ENCODE results near the gene MYO10.
"Not testable (repeated sequence)": the region's sequence is repeated elsewhere in the genome, so short reads cannot be mapped to it uniquely, and the experiment has no call there.

Gene MYO10

GRCh38 chr5:16727755-16728325 lies 208.2 kb downstream of the MYO10 start:
- FAIRE-seq (no peak), DNase-seq (ENCODE audit: insufficient read length, low spot score) (no peak)

GRCh38 chr5:16726538-16726946 lies 209.5 kb downstream of the MYO10 start:
- FAIRE-seq, result no peak
- DNase-seq (ENCODE audit: insufficient read length, low spot score), result no peak

DNA sequence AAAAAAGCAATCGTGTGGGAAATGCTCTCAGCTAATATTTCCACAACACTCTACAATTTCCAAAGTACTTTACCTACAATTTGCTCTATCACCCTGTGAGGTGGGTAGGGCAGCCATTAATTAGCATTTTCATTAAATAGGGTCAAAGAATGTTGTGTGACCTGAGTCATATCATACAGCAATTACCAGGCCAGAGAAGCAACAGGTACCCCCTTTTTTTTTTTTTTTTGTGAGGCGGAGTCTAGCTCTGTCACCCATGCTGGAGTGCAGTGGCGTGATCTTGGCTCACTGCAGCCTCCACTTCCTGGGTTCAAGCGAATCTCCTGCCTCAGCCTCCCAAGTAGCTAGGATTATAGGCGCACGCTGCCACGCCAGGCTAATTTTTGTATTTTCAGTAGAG lies 210.5 kb downstream of the MYO10 start:
- DNase-seq (ENCODE audit: insufficient read length, low spot score), result no peak
- FAIRE-seq, result no peak

DNA sequence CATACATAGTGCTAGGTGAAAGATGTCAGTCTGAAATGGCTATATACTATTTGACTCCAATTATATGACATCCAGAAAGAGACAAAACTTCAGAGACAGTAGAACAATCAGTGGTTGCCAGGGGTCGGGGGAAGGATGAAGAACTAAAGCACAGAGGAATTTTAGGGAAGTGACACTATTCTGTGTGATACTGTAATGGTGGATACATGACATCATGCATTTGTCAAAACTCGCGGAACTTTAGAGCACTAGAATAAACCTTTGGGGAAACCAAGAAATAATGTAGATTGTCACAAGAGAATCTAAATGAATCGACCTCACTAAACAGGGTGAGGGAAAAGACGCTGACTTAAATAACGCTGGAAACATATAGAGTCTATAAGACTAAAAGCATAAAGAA lies 212.3 kb downstream of the MYO10 start:
- FAIRE-seq (no peak), DNase-seq (ENCODE audit: insufficient read length, low spot score) (no peak)

DNA sequence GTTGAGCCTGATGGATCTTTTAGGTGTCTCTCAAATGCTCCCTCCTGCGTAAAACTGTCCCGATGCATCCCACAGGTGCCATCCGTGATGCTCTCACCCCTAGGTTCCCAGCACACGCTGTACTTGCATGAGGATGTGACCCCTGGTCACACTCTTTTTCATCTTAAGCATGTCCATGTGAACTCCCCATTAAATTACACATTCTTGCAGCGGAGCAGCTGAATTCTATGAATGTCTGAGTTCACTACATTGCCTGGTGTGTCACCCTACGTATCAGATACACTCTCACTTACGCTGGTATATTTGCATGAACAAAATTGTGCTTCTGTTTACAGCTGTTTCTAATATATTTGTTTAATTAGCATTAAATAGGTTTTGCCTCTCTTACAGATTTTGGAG lies 214.0 kb downstream of the MYO10 start:
- FAIRE-seq (no peak), DNase-seq (ENCODE audit: insufficient read length, low spot score) (no peak)

DNA sequence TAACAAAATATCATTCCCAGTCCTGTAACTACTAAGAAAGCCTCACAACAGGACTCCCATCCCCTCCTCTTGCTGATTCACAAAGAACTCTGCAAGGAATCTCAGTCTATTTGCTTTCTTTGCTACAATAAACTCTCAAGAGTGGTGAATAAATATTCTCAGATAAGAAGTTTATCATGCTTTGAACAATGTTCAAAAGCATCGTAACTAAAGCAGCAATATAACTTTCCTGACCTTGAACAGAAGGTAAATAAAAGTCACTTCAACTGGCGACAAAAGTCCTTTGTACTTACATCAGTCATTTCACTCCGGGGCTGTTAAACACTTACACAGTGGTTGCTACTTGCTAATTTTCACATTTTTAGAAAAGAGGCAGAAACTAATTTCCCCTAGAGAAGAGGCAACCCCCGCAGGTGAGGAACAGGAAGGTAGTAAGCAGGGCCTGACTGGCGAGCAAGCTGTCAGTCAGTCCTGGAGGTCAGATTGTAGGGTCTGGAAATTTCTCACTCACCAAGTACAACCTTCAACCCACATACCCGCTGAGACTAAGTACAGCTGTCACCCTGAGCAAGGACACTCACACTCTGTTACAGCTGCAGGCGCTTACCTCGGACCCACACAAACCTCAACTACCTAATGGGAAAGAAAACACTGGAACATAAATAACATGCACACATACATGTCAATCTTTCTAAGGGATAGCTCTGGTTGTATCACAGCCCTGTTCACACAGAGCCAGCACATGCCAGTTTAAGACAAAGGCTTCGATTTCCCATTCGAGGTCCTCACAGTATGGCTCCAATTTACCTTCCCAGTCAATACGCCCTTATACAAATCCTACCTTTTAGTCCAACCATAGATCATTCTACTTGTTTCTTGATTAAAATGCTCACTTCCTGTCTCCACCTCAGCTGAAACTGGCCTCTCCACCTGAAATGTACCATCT lies 214.7 kb downstream of the MYO10 start:
- FAIRE-seq, result no peak
- DNase-seq (ENCODE audit: insufficient read length, low spot score), result no peak

GRCh38 chr5:16718036-16718435 lies 218.1 kb downstream of the MYO10 start:
- not testable (repeated sequence) for FAIRE-seq; DNase-seq (ENCODE audit: insufficient read length, low spot score)

DNA sequence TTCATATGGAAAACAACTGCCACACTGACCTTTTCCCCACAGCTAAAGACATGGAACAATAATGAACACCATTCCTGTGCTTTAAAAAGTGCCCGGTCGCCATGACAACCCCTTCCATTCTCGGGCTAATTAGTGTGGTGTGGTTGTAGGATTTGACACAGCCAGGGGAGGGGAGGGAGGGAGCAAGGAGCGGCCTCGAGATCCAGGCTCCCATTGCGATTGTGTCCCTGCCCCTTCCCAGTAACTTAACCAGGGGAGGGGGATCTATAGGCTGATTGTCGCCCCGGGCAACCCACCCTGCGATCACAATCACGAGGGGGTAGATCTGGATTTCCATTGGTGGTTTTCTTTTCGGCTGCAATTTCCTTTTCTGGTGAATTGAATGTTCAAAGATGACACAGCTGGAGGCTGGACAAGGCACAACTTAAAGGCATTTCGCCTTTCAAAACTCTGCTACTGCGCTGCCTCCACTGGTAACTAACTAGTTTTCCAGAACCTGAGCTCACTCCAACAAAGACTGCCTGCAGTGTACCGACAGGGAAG lies 222.6 kb downstream of the MYO10 start:
- DNase-seq (ENCODE audit: insufficient read length, low spot score), result no peak
- no peak for FAIRE-seq

DNA sequence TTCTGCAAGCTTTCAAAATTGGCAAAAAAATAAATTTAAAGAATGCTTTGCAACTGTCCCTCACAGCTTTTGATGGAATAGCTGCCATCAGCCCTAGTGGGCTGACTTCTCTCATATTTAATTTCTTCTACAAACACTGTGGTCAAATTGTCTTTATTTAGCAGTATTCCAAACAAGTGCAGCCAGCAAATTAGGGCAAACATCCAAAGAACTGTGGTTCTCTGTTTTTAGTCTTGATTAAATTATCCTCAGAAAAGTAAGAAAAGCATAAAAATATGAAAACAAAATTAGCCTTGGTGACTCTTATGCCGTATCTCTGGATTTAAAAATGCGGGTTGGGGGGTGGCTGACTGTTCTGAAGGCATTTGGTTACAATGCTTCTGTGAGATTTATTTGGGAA lies 223.5 kb downstream of the MYO10 start:
- DNase-seq (ENCODE audit: insufficient read length, low spot score) (no peak), FAIRE-seq (no peak)

- FAIRE-seq (no peak), DNase-seq (ENCODE audit: insufficient read length, low spot score) (no peak)
Measured at GRCh38 chr5:16712178-16712577, 223.9 kb downstream of the MYO10 start.

GRCh38 chr5:16709691-16710433 lies 226.2 kb downstream of the MYO10 start:
- DNase-seq (ENCODE audit: insufficient read length, low spot score) (no peak), FAIRE-seq (no peak)

DNA sequence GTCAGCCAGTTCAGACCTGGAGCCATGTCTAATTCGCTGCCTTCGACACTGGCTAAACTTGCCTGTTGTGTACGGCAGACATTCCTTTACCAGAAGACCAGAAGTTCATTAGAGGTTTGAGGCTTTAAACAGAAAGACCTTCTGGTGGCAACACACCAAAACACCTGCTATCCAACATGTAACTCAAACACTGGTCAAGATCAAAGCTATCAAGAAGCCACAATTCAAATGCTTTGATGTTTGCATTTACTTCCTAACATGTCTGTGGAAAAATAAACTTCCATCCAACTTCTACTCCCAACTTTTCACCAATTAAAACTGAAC lies 228.3 kb downstream of the MYO10 start:
- FAIRE-seq, result no peak
- DNase-seq (ENCODE audit: insufficient read length, low spot score), result no peak

- DNase-seq (ENCODE audit: insufficient read length, low spot score), result no peak
Measured at GRCh38 chr5:16707168-16707868, 228.8 kb downstream of the MYO10 start.

DNA sequence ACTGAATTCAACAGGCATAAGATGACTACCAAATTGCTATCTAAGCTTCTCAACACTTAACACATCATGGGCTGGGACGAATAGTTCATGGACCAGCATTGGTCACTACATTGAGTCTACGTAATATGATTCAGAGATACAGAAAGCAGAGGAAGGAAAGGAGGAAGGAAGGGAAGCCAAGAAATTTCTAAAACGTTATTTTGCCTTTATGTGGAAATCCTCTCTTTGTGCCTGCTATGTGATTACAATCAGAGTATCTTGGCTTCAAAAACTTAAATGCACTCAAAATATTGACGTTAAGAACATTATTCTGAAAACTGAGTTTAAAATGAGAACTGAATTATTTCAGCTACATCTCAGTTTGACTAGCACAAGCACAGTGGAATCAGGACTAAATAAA lies 231.1 kb downstream of the MYO10 start:
- no peak for FAIRE-seq

More at GRCh38 chr5:16707168-16707868, 228.8 kb downstream of the MYO10 start:
- no peak for FAIRE-seq

DNA sequence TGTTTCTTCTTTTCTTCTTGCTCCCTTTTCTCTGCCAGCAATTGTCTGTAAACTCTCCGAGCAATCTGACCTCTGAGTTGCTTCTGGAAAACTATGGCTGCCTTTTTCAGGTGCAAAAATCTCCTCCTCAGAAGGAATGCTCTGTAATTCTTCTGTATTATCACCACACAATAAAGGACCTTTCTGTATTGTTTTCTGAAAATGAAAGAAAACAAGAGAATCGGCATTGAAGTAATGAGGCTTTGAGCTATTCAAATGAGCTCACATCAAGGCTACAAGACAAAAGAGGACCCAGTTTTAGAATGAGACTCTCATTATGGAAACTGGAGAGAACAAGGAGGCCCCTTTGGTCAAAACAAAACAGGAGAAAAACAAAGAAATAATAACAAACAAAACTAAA lies 233.1 kb downstream of the MYO10 start:
- DNase-seq (ENCODE audit: insufficient read length, low spot score) (no peak), FAIRE-seq (no peak)

More for the DNA sequence above, 231.1 kb downstream of the MYO10 start:
- no peak for DNase-seq (ENCODE audit: insufficient read length, low spot score)

DNA sequence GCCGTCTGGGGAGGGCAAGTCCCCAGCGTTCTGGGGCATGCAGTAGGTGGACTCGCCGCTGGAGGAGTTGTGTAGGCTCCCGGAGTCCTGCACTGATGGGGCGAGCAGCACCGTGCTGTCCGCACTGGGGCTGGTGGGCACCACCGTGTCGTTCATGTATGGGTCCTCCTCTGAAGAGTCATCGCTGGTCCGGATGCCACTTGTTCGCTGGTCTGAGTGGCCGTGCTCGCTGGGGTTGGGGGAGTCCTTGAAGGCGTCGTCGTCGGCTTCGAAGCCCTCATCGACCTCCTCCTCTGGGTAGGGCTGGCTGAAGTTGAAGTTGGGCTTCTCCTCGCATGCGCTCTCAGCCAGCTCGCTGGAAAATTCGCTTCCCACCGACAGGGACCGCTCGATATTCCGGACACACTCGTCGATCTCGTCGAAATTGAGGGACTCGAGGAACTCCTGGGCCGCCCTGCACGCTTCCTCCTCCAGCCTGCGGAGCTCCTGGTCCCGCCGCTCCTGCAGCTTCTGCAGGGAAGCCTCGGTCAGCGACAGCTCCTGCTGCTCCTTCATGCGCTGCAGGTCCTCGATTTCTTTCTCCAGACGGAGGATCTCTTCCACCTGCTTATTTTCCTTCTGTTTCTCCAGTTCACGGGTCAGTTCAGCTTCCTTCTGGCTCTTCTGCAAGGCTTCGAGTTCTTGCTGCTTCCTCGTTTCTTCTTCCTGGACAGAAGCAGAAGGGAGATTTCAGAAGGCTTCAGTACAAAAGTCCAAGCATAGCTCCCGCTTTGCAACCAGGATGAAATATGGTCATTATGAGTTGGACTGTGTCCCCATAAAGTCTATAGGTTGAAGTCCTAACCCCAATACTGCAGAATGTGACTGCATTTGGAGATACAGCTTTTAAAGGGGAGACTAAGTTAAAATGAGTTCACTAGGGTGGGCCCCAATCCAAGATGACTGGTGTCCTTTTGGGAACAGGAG lies 234.7 kb downstream of the MYO10 start:
- no peak for FAIRE-seq
- DNase-seq (ENCODE audit: insufficient read length, low spot score), result no peak

DNA sequence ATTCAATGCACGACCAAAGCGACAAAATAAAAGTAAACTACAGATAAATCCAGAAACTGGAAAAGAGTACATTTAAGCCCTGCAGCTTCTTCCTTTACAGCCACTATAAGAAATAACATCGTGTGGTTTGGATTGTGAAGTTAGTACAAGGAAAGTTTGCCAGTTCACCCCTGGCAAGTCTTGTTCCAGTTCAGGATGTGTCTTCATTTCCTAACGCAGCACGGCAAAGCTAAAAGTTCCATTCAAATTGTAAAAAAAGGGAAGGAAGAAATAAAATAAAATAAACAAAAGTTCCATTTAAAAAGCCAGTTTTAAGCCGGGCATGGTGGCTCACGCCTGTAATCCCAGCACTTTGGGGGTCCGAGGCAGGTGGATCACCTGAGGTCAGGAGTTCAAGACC lies 236.0 kb downstream of the MYO10 start:
- FAIRE-seq, result no peak

GRCh38 chr5:16695779-16696178 lies 240.3 kb downstream of the MYO10 start:
- no peak for FAIRE-seq
- DNase-seq (ENCODE audit: insufficient read length, low spot score), result no peak

More for the DNA sequence above, 236.0 kb downstream of the MYO10 start:
- DNase-seq (ENCODE audit: insufficient read length, low spot score), result no peak

- no peak for FAIRE-seq
- DNase-seq (ENCODE audit: insufficient read length, low spot score), result no peak
Measured at GRCh38 chr5:16693879-16694278, 242.2 kb downstream of the MYO10 start.

GRCh38 chr5:16691731-16692130 lies 244.4 kb downstream of the MYO10 start:
- FAIRE-seq (no peak), DNase-seq (ENCODE audit: insufficient read length, low spot score) (no peak)

Data from HTR-8/SVneo (cell line).